Measurements from ENCODE around the gene SESN3.
A peak's percentile ranks its signal among the peaks of the same experiment; 100 is the strongest.

SESN3 gene

GRCh38 chr11:95266751-95267374, 35.9 kb upstream of the SESN3 start:
- Histone ChIP-seq H3K23ac (ENCODE audit: low read length) (no peak overlapping the region), H3K4ac (ENCODE audit: low read depth, low read length) (no peak overlapping the region), H4K91ac (ENCODE audit: low read depth, low read length) (no peak overlapping the region), H3K18ac (ENCODE audit: low read length) (no peak overlapping the region), H4K12ac (ENCODE audit: low read depth, low read length) (no peak overlapping the region), H3K14ac (ENCODE audit: low read length) (no peak overlapping the region), H3K36me3 (ENCODE audit: control insufficient read depth in 1 of 2, insufficient read depth in 2 of 2, low read length in 2 of 2) (no peaks in the 10 kb centered on the region), H2BK5ac (ENCODE audit: low read depth, low read length, poor library complexity) (no peak overlapping the region), H3K4me3 (ENCODE audit: low read depth, low read length) (no peak overlapping the region), H2AK5ac (ENCODE audit: low read length) (no peak overlapping the region), H3K79me2 (ENCODE audit: control insufficient read depth, insufficient read depth, low read length, poor library complexity) (no peaks in the 10 kb centered on the region), H3K9me3 (ENCODE audit: insufficient read depth, low read depth, low read length) (no peaks in the 10 kb centered on the region), H2BK120ac (ENCODE audit: insufficient read depth, low read length, poor library complexity) (no peak overlapping the region), H3K4me1 (ENCODE audit: control insufficient read depth in 1 of 2, insufficient read depth in 2 of 2, low read length in 2 of 2) (peaks cover 0 to 4% of the 10 kb centered on the region in 2 experiments), H2AFZ (ENCODE audit: insufficient read depth, low read length, poor library complexity) (no peak overlapping the region), H2BK12ac (ENCODE audit: low read length) (no peak overlapping the region), H3K27ac (ENCODE audit: low read depth, low read length) (peak overlapping the region; percentile 25), H3K27me3 (ENCODE audit: insufficient read depth, low read length) (no peaks in the 10 kb centered on the region), H3K4me2 (ENCODE audit: low read length) (no peak overlapping the region), H4K8ac (ENCODE audit: low read depth, low read length) (no peak overlapping the region), H3K9ac (ENCODE audit: low read length) (no peak overlapping the region), H3K79me1 (ENCODE audit: low read length) (peaks cover 3% of the 10 kb centered on the region)
- no peak for DNase-seq
- no CpG with 5 or more reads among the region's 6 CpGs for WGBS (ENCODE audit: extremely low coverage, insufficient coverage, insufficient read length)

GRCh38 chr11:95264881-95265280, 33.9 kb upstream of the SESN3 start:
- Histone ChIP-seq H3K27me3 (ENCODE audit: insufficient read depth, low read length) (no peaks in the 10 kb centered on the region), H3K4ac (ENCODE audit: low read depth, low read length) (no peak overlapping the region), H2BK5ac (ENCODE audit: low read depth, low read length, poor library complexity) (no peak overlapping the region), H3K27ac (ENCODE audit: low read depth, low read length) (no peak overlapping the region), H3K4me2 (ENCODE audit: low read length) (no peak overlapping the region), H4K8ac (ENCODE audit: low read depth, low read length) (no peak overlapping the region), H2AFZ (ENCODE audit: insufficient read depth, low read length, poor library complexity) (no peak overlapping the region), H3K9ac (ENCODE audit: low read length) (no peak overlapping the region), H3K9me3 (ENCODE audit: insufficient read depth, low read depth, low read length) (no peaks in the 10 kb centered on the region), H3K4me1 (ENCODE audit: control insufficient read depth in 1 of 2, insufficient read depth in 2 of 2, low read length in 2 of 2) (peaks cover 0 to 4% of the 10 kb centered on the region in 2 experiments), H3K36me3 (ENCODE audit: control insufficient read depth in 1 of 2, insufficient read depth in 2 of 2, low read length in 2 of 2) (no peaks in the 10 kb centered on the region), H3K14ac (ENCODE audit: low read length) (no peak overlapping the region), H3K79me1 (ENCODE audit: low read length) (peaks cover 3% of the 10 kb centered on the region), H4K91ac (ENCODE audit: low read depth, low read length) (no peak overlapping the region), H3K79me2 (ENCODE audit: control insufficient read depth, insufficient read depth, low read length, poor library complexity) (no peaks in the 10 kb centered on the region), H3K18ac (ENCODE audit: low read length) (no peak overlapping the region), H4K12ac (ENCODE audit: low read depth, low read length) (no peak overlapping the region), H2BK12ac (ENCODE audit: low read length) (no peak overlapping the region), H3K23ac (ENCODE audit: low read length) (no peak overlapping the region), H3K4me3 (ENCODE audit: low read depth, low read length) (no peak overlapping the region), H2BK120ac (ENCODE audit: insufficient read depth, low read length, poor library complexity) (no peak overlapping the region), H2AK5ac (ENCODE audit: low read length) (no peak overlapping the region)
- WGBS (ENCODE audit: extremely low coverage, insufficient coverage, insufficient read length) = 100% methylated on average over 1 of the region's 8 CpGs
- DNase-seq = no peak

GRCh38 chr11:95262994-95263765, 32.2 kb upstream of the SESN3 start:
- no peak overlapping the region for H2BK5ac ChIP-seq (ENCODE audit: low read depth, low read length, poor library complexity)
- no peak overlapping the region for H3K4me3 ChIP-seq (ENCODE audit: low read depth, low read length)
- H3K4me1 ChIP-seq (ENCODE audit: control insufficient read depth in 1 of 2, insufficient read depth in 2 of 2, low read length in 2 of 2) = peaks cover 0 to 4% of the 10 kb centered on the region in 2 experiments
- no peak overlapping the region for H3K4ac ChIP-seq (ENCODE audit: low read depth, low read length)
- H3K79me1 ChIP-seq (ENCODE audit: low read length) = peaks cover 2% of the 10 kb centered on the region
- H2AFZ ChIP-seq (ENCODE audit: insufficient read depth, low read length, poor library complexity) = no peak overlapping the region
- no peak overlapping the region for H2BK12ac ChIP-seq (ENCODE audit: low read length)
- H4K12ac ChIP-seq (ENCODE audit: low read depth, low read length) = no peak overlapping the region
- no peaks in the 10 kb centered on the region for H3K79me2 ChIP-seq (ENCODE audit: control insufficient read depth, insufficient read depth, low read length, poor library complexity)
- H3K4me2 ChIP-seq (ENCODE audit: low read length) = no peak overlapping the region
- H3K9me3 ChIP-seq (ENCODE audit: insufficient read depth, low read depth, low read length) = no peaks in the 10 kb centered on the region
- H3K14ac ChIP-seq (ENCODE audit: low read length) = no peak overlapping the region
- H4K8ac ChIP-seq (ENCODE audit: low read depth, low read length) = no peak overlapping the region
- no peak for DNase-seq
- no peak overlapping the region for H3K27ac ChIP-seq (ENCODE audit: low read depth, low read length)
- no peak overlapping the region for H2BK120ac ChIP-seq (ENCODE audit: insufficient read depth, low read length, poor library complexity)
- H3K9ac ChIP-seq (ENCODE audit: low read length) = no peak overlapping the region
- no peak overlapping the region for H3K18ac ChIP-seq (ENCODE audit: low read length)
- WGBS (ENCODE audit: extremely low coverage, insufficient coverage, insufficient read length) = 100% methylated on average over 1 of the region's 2 CpGs
- H3K27me3 ChIP-seq (ENCODE audit: insufficient read depth, low read length) = no peaks in the 10 kb centered on the region
- no peaks in the 10 kb centered on the region for H3K36me3 ChIP-seq (ENCODE audit: control insufficient read depth in 1 of 2, insufficient read depth in 2 of 2, low read length in 2 of 2)
- no peak overlapping the region for H3K23ac ChIP-seq (ENCODE audit: low read length)
- H2AK5ac ChIP-seq (ENCODE audit: low read length) = no peak overlapping the region
- no peak overlapping the region for H4K91ac ChIP-seq (ENCODE audit: low read depth, low read length)

DNA sequence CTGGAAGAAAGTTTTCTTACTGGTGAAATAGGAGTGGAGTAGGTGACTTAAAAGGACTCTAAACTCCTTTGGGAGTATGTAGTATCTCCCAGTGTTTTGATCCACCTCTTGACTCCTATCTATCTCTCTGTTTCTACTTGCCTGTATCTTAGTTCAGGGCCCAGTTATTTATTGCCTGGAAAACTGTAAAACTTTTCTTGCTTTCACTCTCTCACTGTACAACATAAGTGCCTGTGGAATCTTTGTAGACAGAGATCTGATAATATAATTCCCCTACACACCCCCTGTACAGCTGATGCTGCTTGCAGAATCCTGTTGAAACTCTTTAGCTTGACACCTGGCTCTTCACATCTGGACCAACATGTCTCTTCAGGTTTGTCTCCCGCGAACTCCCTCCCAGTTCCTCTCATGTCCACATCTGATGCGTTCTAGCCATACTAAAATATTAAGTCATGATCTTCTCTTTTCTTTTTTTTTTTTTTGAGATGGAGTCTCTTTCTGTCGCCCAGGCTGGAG, 26.5 kb upstream of the SESN3 start:
- H3K36me3 ChIP-seq (ENCODE audit: control insufficient read depth in 1 of 2, insufficient read depth in 2 of 2, low read length in 2 of 2) = no peaks in the 10 kb centered on the region
- no peak overlapping the region for H3K27ac ChIP-seq (ENCODE audit: low read depth, low read length)
- no peak overlapping the region for H2BK120ac ChIP-seq (ENCODE audit: insufficient read depth, low read length, poor library complexity)
- no peaks in the 10 kb centered on the region for H3K27me3 ChIP-seq (ENCODE audit: insufficient read depth, low read length)
- no peaks in the 10 kb centered on the region for H3K9me3 ChIP-seq (ENCODE audit: insufficient read depth, low read depth, low read length)
- no CpG with 5 or more reads among the region's 4 CpGs for WGBS (ENCODE audit: extremely low coverage, insufficient coverage, insufficient read length)
- no peak overlapping the region for H2AFZ ChIP-seq (ENCODE audit: insufficient read depth, low read length, poor library complexity)
- no peak overlapping the region for H3K4ac ChIP-seq (ENCODE audit: low read depth, low read length)
- no peak overlapping the region for H3K4me2 ChIP-seq (ENCODE audit: low read length)
- no peak overlapping the region for H2BK12ac ChIP-seq (ENCODE audit: low read length)
- H3K4me3 ChIP-seq (ENCODE audit: low read depth, low read length) = no peak overlapping the region
- H3K23ac ChIP-seq (ENCODE audit: low read length) = no peak overlapping the region
- peaks cover 5% of the 10 kb centered on the region for H3K79me1 ChIP-seq (ENCODE audit: low read length)
- no peak overlapping the region for H4K8ac ChIP-seq (ENCODE audit: low read depth, low read length)
- no peak overlapping the region for H2AK5ac ChIP-seq (ENCODE audit: low read length)
- H4K91ac ChIP-seq (ENCODE audit: low read depth, low read length) = no peak overlapping the region
- H3K14ac ChIP-seq (ENCODE audit: low read length) = no peak overlapping the region
- H3K79me2 ChIP-seq (ENCODE audit: control insufficient read depth, insufficient read depth, low read length, poor library complexity) = no peaks in the 10 kb centered on the region
- no peak overlapping the region for H4K12ac ChIP-seq (ENCODE audit: low read depth, low read length)
- no peak overlapping the region for H2BK5ac ChIP-seq (ENCODE audit: low read depth, low read length, poor library complexity)
- H3K4me1 ChIP-seq (ENCODE audit: control insufficient read depth in 1 of 2, insufficient read depth in 2 of 2, low read length in 2 of 2) = peaks cover 0 to 10% of the 10 kb centered on the region in 2 experiments
- no peak overlapping the region for H3K18ac ChIP-seq (ENCODE audit: low read length)
- DNase-seq = no peak
- H3K9ac ChIP-seq (ENCODE audit: low read length) = no peak overlapping the region
